HTERT RPE-1 (cell line): ENCODE measurements around the gene PRPF19.

ENCODE experiments used
- in situ Hi-C: fragments of 300-500 bp; cut with MboI; formaldehyde crosslinking; loops from 4 replicates; pipeline ENCODE4 v1.14.3; 2020; ENCODE audit warnings: low sequenced_read_pairs

PRPF19 gene

DNA sequence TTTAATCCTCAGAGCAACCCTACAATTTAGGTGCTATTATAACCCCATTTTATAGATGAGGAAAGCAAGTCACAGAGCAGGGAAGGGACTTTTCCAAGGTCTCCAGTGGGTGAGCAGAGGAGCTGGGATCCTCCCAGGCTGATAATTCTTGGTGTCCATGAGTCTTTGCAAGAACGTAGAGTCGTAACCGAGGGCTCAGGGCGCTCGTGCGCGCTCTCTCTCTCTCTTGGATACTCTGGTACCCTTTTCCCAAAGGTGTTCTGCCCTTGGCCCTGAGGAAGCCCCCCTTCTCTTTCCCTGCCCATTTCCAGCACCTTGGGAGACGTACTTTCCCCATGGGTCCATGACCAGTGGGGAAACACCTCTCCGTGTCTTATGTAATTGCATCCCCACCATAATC, 44.2 kb downstream of the PRPF19 start:
- in situ Hi-C loops = no loop called here

DNA sequence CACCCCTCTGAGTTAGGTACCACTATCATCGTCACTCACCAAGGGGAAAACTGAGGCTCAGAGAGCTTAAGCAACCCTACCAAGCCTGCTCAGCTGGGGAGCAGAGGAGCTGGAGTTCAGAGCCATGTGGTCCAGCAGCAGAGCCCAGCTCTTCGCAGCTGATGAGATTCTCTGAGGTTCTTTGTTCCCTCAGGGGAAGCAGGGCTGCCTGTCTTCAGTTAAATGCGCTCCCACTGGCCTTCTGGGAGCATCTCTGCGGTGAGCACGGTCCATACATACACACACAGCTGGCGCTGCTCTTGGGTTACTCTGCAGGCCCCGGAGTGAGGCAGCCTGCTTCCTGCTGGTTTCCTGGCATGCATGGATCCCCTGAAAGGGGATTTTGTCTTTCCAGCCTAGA, 45.4 kb downstream of the PRPF19 start:
- in situ Hi-C loops = no loop called here

DNA sequence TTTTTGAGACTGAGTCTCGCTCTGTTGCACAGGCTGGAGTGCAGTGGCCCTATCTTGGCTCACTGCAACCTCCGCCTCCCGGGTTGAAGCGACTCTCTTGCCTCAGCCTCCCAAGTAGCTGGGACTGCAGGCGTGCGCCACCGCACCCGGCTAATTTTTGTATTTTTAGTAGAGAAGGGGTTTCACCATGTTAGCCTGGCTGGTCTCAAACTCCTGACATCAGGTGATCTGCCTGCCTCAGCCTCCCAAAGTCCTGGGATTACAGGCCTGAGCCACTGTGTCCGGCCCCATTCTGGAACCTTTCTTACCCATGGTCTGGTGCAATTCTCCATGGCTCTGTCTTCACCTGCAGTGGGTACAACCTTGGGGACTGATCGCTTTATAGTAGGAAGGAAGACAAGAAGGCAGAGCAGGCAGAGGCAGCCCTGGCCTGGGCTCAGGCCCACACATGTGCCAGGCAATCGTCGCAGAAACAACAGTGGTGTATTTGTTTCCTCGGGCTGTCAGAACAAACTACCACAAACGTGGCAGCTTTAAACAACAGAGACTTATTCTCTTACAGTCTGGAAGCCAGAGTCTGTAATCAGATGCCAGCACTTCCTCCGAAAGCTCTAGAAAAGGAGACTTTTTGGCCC, 46.7 kb downstream of the PRPF19 start:
- in situ Hi-C loops = no loop called here

DNA sequence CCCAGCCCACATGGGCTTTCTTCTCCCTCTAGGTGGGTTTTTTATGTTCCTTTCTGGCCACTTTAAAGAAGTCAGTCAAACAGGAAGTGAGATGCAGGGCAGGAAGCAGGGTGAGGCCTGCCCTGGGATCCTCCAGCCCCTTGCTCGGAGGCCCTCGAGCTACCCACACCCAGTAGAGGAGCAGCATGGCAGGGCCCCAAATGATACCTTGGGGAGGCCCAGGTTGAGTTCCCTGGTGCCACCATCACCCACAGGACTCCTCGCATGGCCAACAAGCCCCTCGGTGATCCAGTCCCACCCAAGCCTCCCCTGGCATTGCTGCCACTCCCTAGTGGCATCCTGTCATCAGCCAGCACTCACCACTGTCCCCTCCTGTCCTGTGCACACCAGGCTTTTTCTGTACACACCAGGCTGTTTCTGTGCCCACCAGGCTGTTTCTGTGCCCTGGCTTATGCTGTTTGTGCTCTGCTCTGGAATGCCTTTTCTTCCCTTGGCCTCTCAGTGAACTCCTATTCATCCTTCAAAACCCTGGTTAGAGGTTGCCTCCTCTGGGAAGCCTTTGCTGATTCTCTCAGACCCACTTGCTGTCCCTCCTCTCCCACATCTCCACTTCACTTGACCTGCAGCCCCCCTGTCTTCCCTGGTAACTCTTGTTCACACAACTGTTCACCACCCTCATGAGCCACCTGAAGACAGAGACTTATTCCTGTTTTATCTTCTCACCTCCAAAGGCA, 47.5 kb downstream of the PRPF19 start:
- in situ Hi-C loops = no loop called here

GRCh38 chr11:60858236-60858635, 48.1 kb downstream of the PRPF19 start:
- in situ Hi-C loops = no loop called here

GRCh38 chr11:60857378-60858232, 48.8 kb downstream of the PRPF19 start:
- in situ Hi-C loops = no loop called here

DNA sequence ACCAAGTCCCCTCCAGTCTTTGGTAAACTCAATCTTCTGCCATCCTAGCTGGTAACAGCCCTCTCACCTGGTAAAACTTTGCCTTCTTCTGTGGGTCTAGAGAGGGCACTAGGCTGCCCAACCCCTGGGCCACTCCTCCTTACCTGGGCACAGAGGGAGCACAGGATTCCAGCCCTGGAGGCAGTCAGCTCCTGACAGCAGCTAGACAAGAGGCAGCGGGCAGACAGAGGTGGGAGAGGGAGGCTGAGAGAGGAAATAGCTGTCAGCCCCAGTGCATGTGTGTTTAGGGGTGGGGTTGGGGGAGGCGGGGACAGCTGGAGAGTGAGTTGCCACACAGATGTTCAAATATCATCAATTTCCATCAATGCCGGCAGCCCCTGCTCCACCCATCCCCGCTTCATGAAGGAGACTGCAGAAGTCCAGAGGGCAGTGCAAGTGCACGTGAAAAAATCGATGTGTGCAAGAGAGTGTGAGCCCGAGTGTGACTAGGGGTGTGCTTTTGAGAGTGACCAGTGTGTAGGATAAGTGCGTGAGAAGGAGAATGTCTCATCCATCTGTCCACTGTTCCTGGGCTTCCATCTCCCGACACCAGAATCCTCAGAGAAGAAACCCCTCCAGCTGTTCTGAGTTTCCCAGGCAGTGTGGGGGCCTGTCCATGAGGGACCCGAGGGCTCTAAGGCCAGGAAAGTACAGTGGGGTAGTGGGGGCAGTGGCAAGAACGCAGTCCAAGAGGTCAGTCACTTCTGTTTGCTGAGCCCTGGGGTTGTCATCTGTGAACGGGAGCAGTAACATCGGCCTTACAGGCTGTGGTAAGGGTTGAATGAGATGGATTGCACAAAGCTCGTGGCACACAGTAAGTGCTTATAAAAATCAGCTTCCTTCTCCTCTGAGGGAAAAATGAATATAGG, 50.4 kb downstream of the PRPF19 start, which contains the start of gene PTGDR2:
Gene PTGDR2, minus strand, starts transcription at position 225 of the 908 bp plus-strand sequence. CDS start 2,228 bp downstream, outside the sequence.
- in situ Hi-C loops = no loop called here

DNA sequence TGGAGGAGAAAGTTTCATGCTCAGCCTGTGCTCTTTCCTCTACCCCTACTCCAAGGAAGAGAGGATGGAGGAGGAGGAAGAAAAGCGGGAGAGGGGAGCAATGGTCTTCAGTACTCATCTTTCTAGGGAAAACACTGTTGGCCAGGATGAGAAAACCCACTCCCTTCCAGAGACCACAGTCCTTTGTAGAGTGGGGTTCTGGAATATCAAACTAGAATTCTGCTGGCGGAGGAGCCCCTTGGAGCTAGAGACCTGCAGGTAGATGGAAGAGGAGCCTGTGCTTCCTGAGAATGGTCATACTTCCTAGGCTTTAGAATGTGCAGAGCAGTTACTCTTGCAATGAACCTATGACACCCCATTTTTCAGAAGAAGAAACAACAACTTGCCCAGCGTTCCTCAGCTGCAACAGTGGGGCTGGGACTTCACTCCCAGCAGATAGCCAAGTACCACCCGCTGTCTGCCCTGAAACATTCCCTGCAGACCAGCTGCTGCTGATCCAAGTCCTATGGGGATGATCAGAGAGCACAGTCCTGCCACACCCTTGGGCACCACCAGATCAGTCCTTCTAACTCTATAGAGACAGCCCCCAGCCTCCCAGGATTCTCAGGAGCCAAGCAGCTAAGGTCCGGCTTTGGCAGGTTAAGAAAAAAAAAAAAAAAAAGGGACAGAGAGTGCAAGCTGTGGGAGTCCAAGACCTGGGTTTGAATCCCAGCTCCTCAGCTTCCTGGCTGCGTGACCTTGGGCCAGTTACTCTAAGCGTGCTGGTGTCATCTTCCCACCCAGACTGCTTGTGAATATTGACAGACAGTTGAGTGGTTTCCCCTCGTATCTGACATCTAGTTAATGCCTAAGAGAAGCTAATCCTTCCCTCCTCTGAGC, 51.3 kb downstream of the PRPF19 start:
- in situ Hi-C loops = no loop called here

DNA sequence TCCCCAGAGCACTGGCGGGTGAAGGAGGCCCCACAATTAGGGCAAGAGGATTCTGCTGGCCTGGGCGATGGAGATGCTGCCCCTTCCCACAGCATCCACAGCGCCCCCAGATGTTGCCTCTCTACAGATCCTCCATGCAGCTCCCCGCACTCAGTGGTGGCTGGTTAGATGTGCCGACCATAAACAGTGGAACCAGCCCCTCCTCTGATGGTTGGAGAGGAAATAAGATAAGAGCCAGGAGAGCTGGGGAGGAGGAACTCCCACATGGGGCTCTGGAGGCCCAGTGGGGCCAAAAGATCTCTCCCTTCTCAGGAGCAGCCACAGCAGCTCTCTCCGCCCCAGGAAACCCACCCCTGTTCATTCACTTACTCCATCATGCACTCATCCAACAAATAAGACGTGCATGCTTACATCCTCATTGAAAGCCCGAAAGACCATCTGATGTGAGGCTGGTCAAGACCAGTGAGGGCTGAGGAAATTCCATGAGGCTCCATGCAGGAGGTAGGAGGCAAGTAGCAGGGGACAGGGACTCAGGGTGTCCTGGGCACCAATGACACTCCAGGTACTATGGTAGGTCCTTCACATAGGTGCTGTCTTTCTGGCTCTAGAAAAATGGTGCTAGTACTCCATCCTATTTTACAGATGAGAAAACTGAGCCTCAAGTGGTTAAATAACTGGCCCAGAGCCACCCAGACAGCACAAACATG, 52.1 kb downstream of the PRPF19 start:
- in situ Hi-C loops = no loop called here

GRCh38 chr11:60852982-60853950, 53.1 kb downstream of the PRPF19 start:
- in situ Hi-C loops = no loop called here

GRCh38 chr11:60852117-60852981, 54.0 kb downstream of the PRPF19 start:
- in situ Hi-C loops = no loop called here

DNA sequence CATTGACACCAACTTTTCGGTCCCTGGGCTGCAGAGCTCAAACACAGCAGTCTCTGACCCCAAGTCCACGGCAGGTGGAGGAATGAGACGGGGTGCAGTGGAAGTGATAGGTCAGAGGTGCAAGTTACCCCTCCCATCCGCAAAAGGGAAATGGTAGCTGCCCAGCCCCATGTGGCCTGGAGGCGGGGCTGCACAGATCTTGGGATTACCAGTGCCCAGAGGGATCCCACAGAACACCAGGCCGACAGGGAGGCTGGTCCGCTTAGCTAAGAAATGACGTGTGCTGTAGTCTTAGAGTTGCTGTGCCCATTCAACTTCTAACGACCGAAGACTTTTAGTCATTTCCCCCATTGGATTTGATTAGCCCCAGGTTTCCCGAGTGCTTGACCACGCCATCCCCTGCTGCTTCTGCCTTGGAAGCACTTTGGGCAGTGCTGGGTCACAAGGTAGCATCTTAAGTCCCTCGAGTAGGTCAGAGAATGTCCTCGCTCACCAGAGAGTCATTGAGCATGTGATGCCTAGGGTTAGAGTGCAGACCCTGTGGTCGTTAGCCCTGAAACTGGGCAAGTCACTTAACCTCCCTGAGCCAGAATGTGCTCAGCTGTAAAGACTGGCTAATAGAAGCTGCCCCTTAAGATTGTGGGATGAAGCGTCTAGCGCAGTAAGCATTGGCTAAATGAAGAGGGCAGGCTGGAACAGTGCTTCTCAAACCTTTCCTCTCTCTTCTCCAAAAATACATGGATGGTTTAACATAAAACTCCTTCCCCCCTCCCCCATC, 54.9 kb downstream of the PRPF19 start:
- in situ Hi-C loops = no loop called here

GRCh38 chr11:60849641-60850520, 56.5 kb downstream of the PRPF19 start:
- in situ Hi-C loops = no loop called here

DNA sequence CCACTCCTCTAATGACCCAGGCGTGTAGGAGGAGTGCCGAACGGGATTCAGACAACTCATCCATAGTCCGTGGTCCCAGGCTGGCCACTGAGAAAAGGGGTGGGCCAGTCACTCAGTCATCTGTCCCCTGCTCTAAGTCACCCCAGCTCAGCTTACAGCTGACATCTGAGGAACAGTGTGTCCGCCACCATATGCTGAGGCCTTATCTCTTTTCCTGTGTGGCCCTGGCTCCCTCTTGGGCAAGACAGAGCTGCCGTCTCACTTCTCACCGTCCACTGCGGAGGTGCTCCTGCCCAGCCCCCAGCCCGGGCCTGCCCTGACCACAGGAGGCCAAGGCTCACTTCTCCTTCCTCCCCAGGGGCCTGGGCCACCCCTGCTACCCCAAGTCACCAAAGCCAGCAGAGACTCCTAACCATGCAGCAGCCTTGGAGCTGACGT, 57.7 kb downstream of the PRPF19 start:
- in situ Hi-C loops = no loop called here

DNA sequence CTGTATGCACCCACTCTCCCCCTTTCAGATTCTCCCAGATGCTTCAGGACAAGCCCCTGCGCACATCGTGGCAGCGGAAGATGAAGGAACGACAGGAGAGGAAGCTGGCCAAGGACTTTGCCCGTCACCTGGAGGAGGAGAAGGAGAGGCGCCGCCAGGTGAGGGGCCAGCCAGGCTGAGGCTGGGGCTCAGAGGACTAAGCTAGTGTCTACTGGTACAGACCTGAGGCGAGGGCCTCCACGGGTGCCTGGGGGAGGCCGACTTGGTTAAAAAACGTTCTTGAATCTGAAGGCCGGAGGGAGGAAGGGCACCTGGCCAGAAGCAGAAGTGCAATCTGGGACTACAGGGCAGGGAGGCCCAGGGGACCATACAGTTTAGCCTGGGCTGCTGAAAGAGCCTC, 58.5 kb downstream of the PRPF19 start:
- in situ Hi-C loops = no loop called here
